Measurements from ENCODE around the gene DFFA.
"Not testable (repeated sequence)": the region's sequence is repeated elsewhere in the genome, so short reads cannot be mapped to it uniquely, and the experiment has no call there.

DFFA gene

DNA sequence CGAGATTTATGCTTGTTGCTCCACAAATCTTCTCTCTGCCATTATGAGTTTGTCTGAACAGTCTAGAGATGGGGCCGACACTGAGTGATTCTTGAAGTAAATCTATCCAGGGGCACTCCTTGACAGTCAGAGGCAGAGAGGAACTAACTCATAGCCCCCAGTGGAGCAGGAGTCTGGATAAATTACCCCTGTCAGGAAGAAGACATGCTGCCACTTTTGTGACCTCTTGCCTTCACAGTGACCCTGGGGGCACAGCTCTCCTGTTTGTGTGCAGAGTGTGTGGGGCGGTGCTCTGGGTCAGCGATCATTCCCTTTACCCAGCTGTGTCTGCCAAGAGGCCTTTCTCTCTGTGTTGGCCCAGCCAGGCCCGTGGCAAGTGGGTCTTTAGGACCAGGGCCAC is 31.9 kb upstream of the DFFA start:
- no peak for DNase-seq

DNA sequence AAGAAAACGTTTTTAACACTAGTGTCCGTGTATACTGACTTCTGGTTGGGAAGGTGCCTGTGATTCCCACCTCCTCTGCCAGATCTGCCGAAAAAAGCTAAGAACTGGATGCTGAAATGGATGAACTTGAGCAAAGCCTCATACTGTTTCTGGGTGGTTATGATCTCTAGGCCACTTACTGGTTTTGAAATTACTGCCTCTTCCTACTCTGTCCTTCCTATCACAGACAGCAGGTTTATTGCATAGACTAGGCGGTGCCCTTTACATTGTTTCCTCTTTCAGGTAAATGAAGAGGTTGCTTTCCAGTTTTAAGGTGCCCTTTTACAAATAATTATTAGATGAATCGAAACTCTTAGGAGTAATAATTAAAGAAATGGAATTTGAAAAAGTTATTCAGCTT is 29.9 kb upstream of the DFFA start:
- no peak for DNase-seq

DNA sequence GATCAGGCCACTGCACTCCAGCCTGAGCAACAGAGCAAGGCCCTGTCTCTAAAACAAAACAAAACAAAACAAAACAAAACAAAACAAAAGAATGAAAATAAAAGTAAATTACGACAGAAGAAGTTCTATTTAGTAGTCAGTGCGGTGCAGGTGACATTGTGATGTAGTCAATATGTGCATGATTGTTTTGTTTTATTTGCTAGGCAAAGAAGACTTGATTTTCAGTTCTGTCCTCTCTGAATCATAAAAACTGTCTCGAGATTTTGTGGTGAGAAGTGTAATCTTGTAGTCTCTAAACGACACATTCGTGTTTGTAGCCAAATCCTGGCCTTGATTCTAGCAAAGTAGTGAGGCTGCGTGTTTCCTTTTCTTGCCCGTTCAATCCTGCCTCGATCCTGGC is 25.9 kb upstream of the DFFA start:
- no peak for DNase-seq

DNA sequence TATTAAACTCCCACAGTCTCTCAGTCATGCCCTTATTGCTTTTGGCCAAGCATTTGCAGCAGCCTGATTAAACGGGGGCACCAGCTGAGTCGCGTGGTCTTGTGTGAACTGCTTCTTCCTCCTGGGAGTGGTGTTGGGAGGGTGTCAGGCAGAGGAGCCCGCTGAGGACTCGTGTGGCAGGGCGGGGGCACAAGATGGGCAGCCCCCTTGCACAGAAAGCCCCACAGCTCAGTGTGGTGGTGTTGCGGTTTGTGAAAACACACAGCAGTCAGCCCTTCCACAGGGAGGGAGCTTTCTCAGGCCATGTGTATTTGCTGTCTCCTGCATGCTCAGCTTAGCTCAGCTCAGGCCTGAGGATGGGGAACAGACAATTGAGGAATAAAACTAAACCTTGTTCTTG is 24.8 kb upstream of the DFFA start:
- DNase-seq, result no peak

DNA sequence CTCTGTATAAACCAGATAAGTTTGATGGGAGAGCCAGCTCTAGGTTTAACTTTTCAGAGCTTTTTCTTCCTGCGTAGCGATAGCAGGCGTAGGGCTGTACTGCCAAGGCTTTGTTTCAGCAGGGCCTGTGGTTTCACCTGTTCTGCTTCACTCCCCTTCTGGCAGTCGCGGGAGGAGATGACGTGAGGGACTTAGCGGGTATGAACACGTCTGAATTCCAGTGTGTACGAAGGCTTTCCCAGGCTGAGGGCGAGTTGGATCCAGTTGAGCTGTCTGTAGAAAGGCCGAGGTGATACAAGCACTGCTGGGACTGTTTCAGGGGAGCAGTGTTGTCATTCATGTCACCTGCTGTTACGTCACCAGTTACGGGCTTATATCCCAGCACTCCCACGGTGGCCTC is 23.6 kb upstream of the DFFA start:
- DNase-seq, result no peak

DNA sequence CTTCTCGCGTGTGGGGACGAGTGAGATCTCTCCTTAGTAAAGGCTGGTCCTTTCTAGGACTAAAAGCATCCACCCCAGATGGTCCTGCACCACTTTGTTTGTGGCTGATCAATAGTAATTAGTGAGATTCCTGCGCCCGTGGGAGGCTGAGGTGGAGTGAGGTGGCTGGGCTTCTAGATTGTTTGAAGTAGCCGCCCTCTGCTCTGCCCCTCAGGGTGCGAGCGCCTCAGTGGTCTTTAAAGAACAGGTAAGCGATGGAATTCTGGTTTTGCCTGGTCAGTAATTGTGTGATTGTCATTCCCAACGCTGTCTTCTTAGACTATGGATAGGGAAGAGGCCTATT is 23.1 kb upstream of the DFFA start:
- no peak for DNase-seq

DNA sequence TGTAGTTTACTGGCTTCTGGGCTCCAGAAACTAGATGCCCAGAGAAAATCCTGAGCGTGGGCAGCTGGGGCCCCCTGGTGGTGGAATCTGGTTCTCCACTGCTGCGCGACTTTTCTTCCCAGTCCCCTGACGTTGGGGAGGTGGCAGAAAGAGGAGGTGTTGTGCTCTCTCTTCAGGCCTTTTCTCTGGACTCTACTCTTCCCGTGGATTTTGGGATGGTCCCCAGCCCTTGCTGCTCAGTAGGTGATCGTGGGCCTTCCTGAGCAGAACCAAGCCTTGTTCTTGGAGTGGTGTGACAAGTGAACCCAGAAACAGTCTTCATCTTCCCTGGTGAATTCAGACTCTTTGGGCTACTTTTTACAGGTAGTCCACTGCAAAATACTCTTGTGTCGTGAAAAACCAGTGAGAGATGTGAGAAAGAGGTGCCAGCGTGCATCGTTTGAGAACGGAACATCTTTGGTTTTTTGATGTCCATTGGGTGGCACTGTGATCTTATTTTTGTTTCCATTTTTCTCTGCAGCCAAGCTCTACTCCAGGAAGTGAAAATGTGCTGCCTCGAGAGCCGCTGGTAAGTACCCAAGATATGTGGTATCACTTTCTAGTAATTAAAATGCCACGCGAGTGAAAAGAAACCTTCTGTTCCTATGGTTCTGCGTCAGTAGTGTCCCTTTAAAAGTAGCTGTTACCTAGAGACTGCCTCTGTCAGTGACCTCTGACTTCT is 22.6 kb upstream of the DFFA start:
- peak; percentile 51 for DNase-seq

DNA sequence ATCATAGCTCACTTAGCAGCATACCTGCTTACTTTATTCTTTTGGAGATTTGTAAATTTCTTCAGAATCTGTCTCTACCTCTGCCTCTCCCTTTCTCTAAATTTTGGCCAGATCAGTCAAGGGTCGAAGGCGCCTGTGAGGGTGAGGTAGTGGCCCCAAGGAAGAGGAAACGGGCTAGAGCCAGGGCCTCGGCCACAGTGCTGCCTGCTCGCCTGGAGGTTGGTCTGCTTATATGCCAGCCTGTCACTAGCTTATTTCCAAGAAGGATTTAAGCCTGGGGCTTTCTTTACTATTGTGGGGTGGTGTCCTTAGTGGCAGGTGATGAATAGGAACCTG is 22.1 kb upstream of the DFFA start:
- no peak for DNase-seq

DNA sequence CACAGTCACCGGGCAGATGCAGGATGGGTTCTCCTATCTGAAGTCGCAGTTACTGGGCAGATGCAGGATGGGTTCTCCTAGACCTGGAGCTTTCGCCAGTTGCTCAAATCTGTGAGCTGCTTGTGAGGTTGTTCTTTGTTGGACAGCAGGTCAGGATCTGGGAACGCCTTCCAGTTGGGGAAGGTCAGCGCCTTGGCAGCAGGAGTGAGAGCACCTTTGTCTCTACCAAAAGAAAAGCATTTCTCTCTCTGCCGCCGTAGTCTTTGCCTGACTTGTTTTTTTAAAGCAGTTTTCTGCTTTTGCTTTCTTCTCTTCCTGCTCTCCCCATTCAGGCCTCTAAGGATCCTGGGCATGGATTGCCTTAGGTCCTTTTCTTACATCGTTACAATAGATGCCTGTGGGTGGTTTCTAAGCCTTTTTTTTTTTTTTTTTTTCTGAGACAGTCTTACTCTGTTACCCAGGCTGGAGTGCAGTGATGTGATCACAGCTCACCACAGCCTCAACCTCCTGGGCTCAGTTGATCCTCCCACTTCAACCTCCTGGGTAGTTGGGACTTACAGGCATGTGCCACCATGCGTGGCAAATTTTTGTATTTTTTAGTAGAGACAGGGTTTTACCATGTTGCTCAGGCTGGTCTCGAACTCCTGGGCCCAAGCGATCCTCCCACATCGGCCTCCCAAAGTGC is 18.1 kb upstream of the DFFA start:
- DNase-seq, result no peak

DNA sequence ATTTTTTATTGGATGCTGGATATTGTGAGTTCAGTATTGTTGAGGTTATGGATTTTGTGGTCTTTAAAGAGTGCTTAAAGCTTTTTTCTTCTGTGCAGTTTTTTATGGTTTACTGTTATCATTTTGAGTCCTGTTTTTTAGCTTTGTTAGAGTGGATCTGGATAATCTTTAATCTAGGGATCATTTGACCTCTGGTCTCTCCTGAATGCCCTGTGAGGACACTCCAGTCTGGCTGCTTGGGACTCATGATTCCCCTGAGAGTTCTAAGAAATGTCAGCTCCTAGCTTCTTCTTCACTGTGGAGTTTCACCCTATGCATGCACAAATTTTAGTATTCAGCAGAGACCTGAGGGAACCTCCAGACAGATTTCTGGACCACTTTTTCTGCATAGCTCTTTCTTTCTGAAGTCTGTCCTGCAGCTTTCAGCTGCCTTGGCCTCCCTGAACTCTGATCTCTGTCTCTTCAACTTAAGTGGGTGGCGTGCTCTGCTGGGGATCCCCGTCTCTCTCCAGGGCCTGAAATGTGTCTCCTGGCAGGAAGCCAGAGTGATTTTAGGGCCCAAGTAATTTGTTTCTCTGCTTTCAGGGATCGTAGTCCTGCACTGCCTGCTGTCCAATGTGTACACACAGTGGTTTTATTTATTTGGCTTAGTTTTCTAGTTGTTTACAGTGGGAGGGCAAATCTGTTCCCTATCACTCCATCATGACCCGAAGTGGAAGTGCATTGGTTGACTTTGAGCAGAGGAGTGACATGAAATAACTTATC is 17.1 kb upstream of the DFFA start:
- no peak for DNase-seq

DNA sequence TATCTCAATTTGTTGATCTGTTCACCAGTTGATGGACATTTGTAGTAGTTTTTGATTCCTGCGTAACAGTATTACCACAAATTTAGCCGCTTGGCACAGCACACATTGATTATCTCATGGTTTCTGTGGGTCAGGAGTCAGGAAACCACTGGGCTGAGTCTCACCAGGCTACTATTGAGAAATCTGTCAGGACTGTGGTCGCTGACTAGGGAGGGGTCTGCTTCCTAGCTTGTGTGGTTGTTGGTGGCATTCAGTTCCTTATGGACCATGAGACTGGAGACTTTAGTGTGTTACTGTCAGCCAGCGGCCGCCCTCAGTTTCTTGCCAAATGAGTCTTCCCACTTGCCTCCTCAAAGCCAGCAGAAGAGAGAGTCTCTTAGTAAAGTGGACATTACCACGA is 12.2 kb upstream of the DFFA start:
- DNase-seq, result no peak

DNA sequence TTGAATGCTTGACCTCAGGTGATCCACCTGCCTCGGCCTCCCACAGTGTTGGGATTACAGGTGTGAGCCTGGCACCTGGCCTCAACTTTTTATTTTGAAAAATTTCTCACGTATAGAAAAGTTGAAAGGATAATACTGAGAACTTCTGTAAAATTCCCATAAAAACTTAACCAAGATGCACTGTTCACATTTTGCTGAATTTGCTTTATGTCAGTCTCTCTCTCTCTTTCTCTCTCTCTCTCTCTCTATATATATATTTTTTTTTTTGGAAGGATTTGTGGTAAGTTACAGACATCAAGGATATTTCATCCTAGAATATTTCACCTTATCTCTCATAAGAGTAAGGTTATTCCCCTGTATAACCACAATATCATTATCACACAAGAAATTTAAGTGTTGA is 8.3 kb upstream of the DFFA start:
- no peak for DNase-seq

DNA sequence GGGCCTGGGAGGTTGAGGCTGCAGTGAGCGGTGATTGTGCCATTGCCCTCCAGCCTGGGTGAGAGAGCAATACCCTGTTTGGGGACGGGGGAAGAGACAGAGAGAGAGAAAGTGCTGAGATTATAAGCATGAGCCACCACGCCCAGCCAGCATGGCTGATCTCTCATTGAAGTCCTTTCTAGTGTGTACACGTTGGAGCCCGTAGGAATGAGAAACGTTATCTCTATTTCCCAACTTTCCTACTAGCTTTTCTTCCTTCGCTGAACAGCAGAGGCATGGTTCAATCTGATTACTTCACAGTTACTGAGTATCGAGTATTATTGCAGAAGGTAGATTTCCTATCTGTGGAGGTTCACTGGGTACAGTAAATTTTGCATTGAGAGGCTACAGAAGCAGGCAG is 7.0 kb upstream of the DFFA start:
- DNase-seq, result no peak

DNA sequence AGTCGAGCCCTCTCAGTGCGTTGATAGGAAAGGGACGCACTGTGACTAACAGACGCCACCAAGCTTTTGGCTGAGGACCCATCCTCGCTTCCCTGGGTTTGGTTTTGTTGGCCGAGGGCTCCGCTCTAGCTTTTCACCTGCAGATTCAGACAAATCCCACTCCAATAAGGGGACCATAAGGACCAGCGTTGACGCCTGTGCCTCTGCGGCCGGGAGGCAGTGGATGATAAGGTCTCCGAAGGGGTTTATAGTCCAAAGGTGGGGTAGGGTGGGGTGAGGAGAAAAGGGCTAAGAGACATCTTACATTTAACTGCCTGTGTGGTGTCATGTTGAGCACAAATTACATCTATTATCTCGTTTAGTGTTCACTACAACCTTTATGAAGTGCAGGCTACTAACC is 3.2 kb upstream of the DFFA start:
- no peak for DNase-seq

DNA sequence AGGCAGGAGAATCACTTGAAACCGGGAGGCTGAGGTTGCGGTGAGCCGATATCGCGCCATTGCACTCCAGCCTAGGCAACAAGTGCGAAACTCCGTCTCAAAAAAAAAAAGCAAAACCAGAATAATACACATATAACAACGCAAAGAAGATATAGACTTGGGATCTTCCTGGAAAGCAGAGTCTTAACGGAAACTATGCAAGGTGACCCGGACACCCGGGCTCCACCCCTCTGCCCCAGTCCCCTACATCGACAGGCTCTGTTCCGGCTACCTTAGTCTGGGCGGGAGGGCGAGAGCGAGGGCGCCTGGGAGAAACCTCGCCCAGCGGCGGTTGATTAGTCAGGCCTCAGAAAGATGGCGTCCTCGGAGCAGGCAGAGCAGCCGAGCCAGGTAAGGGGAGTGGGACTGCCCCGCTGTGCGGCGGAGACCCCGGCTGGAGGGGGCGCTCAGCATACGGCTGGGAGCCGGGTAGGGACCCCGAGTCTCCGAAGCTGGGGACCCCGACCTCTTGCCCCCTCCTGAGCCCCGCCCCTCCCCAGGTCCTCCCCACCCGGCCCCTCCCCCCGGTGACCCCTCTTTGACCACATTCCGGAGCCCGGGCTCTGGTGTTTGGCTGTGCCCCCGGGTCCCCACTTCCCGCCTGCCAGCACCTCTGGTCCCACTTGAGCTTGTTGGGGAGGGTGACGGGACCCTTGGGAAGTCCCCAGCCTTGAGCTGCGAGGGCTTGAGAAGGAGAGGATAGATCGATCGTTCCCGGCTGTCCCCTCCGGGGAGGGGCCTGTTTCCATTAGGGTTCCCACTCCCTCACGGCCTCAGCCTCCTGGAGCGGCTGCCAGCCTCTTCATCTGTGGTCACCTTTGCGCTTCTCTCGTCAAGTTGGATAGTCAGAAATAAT is 2.5 kb upstream of the DFFA start, which contains the start of gene PEX14:
PEX14 (plus strand) TSS at position 338 of the 895 bp plus-strand sequence; CDS start at position 355, 17 bp downstream.
- DNase-seq, result peak; percentile 83

DNA sequence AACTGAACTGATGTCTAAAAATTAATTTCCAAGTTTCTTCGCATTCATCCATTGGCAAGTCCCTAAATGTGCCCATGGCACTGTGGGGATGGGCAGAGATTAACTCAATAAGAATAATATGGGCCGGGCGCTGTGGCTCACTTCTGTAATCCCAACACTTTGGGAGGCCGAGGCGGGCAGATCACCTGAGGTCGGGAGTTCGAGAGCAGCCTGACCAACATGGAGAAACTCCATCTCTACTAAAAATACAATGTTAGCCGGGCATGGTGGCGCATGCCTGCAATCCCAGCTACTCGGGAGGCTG is 1.9 kb upstream of the DFFA start:
- DNase-seq, result not testable (repeated sequence)

DNA sequence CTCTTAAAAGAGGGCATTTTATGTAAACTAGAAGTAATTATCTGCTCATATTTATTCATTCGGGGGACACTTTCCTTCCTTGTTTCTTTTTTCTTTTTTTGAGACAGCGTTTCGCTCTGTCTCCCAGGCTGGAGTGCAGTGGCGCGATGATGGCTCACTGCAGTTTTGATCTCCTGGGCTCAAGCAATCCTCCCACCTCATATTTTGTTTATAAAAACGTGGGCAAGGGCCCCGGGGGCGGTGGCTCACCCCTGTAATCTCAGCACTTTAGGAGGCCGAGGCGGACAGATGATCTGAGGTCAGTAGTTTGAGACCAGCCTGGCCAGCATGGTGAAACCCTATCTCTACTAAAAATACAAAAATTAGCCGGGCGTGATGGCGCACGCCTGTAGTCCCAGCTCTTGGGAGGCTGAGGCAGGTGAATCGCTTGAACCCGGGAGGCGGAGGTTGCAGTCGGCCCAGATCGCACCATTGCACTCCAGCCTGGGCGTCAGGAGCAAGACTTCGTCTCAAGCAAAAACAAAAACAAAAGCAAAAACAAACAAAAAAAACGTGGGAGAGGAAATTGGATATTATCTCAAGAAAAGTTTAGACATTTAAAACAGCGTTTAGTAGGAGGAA is 926 bp upstream of the DFFA start:
- DNase-seq, result no peak

DNA sequence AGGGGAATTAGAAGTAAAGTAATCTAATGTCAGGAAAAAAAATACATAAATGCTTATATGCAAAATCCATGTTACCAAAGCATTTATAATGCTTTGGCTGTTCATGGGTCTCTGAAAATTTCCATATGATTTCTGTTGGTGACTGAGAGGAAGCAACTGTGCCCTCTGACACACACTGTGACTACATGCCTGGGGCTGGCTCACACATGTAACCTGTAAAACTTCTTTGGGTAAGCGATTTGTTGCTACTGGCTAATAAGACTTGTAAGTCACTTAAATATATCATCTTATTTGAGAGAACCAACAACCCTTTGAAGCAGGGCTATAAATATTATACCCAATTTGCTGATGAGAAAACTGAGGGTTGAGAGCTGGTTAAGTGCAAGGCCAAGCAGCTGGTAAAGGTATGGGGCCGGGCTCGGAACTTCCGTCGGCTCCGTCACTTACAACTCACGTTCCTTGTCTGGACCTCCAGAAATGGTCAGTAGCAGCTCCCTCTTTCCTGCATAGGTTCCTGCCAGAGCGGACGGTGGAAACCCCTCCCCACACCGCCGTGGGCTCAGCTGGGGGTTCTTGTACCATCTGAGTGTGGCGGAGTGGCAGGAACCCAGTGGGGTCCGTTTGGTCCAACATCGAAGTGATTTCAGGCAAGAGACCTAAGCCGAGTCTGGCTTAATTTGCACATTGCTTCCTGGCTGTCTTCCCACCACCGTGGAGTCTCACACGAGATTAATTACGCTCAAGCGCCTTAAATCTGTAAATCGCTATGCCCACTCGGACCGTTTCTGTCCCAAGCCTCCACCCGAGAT is 714 bp downstream of the DFFA start:
- DNase-seq, result no peak

DNA sequence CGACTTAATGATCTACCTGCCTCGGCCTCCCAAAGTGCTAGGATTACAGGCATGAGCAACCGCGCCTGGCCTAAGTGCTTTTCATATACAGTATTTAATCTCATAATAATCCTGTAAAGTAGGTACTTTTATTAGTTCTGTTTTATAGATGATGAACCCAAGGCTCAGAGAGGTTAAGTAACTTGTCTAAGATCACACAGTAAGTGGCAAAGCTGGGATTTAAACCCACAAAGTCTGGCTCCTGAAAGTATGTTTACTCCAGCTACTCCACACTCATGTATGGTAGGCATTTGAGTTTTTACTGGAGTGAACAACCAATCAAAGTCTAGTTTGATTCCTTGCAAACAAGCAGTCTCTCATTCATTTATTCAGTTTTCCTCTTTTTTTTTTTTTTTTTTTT is 2.3 kb downstream of the DFFA start:
- no peak for DNase-seq

DNA sequence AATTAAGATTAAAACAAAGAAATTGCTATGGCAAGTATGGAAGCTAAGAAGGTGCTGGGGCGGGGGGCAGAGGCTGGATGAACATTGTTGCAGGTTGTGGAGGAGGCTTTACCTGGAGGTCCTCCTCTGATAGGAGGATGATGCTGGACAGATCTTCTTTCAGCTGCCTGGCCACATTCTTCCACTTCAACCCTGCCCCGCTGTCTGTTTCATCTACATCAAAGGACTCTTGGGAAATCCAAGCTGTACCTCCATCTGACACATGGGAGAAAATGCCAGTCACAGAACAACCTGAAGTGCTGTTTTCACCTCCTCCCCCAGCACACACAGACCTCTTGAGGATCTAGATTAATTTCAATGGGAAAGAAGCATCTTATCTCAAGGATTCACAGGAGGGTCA is 5.3 kb downstream of the DFFA start:
- DNase-seq, result no peak

DNA sequence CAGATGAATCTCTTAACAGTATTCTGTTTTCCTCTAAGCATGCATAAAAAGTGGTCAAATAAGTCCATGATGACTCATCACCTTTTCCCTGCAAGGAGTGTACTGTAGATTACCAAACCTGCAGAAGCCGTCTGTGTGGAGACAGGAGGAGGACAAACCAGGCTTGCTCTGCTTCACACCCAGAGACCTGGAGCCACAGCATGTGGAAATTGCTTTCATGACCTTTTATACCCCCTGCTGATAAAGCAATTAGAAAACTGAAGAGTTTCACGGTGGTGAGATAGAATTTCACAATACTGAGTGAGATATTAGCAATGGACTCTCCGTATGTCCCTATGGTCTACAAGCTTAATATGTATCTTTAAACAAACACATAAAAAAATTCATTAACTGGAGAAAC is 13.1 kb downstream of the DFFA start:
- no peak for DNase-seq

DNA sequence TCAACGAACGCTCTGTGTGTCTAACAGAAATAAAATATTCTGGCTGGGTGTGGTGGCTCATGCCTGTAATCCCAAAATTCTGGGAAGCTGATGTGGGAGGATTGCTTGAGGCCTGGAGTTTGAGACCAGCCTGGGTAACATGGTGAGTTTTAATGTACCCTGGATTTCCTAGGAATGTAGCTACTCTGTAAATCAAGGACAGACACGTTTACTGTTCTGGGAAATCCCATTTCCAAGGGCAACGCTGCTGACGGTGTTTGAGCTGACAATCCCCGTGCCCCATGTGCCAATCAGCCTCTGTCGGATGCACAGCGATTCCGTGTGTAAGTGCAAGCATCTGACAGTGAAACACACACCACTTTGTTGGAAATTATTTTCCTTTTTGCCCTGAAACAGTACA is 14.5 kb downstream of the DFFA start:
- DNase-seq, result no peak
